HG03457 (cell line): ENCODE results near the gene MACO1.

Experiments
- ATAC-seq: cut with Tn5 transposase; IDR thresholded peaks from one replicate; pipeline ENCODE4 v1.9.1; 2021; ENCODE audit warnings: moderate number of reproducible peaks; ENCODE audit not compliant: unreplicated experiment

The MACO1 gene

DNA sequence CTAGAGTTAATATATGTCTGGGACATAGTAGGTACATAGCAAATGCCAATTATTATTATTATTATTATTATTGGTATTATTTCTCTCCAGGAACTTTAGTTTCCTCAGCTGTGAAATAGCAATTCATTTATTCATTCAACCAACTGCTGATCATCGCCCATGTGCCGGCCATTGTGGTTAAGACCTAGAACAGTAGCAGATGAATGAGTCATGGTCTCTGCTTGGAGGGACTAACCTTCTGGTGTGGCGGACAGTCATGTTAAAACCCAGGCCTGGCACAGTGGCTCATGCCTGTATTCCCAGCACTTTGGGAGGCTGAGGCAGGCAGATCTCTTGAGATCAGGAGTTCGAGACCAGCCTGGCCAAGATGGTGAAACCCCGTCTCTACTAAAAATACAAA is 88.9 kb downstream of the MACO1 start:
- ATAC-seq: no peak

DNA sequence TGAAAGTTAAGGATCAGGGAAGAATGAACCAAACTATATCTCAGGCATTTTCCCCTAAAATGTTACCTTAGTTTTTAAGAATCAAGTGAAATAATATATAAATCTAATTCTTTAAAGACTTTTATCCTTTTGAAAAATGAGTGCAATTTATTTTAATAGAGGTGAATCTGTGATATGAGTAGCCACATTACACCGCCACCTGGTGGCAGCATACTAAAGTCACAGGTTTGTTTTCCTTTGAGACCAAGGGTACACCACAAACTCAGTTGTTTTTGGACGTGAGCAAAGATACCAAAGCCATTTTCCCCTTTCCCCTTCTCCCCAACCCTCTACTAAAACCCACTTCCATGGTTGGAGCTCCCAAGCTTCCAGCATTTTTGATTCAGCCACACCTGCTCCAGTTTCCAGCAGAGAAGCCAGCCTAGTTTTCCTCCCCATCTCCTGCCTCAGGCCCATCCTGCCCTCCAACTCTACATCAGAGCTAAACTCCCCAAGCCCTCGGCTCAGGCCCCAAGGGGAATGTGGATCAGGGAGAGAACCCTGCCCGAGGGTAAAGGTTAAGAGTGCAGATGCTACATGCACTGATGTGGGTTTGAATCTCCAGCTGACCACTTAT is 89.9 kb downstream of the MACO1 start:
- no peak for ATAC-seq

DNA sequence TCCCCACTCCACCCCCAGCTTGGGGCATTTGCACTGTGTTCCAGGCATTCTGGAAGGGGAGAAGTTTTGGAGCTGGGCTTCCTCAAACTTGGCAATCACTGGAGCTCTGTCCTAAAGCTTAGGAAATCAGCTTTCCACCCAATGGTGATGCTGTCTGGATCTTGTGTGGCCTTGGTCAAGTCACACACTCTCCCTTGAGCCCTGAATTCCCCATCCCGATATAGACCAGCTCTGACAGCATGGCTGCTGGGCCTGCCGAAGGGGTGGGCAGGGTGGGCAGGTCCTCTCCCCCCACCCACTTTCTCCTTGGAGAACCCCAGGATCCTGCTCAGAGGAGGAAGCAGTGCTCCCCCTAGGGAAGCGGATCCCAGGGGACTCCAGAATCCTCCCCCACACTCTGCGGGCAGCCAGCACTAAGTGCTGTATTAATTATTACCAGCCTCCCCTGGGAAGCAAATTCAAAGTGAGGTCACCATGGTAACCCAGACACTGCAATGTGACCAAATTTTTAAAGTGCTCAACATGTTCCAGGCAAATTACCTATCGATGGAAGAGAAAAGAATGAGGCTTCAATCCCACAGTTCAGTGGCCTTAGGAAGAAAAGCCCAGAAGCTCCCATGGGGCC is 91.4 kb downstream of the MACO1 start:
- ATAC-seq: no peak

DNA sequence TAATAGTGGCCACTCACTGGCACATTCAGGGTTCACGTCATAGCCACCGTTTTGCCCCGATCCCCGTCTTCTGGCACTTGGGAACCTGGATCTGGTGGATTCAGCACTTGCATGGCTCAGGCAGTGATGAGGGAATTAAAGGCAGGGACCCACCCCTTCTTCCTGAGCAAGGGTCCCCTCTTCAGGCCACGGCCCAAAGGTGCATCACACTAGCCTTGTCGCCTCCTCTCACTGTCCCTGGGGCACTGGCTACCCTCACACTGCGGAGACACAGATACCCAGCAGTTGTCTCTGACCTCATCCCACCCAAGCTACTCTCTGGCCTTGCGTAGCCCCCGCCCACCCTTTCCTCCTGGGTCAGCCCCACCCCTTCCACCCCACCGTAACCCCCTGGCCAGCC is 92.8 kb downstream of the MACO1 start:
- no peak for ATAC-seq

DNA sequence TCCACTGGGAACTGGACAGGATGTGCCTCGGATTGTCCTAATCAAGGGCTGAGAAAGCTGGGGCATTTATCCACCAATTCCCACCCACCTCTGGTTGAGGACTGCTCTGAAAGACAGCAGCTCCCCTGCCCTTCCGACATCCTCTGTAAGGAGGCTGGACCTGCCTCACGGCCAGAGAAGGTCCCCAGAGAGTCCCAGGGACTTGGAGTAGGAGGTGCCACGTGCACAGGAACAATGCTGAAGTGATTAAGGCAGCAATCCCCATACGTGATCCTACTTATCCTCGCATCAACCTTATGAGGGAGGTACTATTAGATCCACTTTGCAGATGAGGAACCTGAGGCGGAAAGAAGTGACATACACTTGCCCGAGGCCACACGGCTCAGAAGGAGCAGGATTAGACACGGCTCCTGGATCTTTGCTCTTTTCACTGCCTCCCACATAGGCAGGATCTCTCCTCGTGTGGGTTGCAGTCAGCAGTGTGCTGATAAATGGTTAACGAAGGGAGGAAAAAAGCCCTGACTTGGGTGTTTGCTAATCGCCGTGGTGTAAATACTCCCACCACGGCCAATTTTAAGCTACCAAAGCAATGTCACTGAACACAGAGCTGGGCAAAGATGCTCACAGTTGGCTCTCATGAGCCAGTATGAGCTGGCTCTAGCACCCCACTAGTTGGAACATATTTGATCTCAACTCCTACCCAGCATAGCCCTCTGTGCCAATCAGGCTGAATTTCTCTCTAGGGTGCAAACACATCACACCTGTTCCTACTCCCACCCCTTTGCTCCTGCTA is 94.1 kb downstream of the MACO1 start:
- no peak for ATAC-seq

DNA sequence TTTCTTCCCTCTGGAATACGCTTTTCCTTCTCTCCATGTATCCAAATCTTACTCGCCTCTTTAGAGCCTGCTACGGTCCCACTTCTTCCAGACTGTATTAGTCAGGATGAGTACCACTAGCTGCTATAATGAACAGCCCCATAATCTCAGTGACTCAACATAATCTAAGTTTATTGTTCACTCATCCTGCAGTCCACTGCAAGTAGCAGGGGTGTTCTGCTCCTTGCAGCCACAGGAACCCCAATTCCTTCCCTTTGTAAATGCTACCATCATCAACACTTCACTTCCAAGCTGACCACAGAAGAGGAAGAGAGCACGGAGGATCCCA is 94.6 kb downstream of the MACO1 start:
- ATAC-seq: no peak

DNA sequence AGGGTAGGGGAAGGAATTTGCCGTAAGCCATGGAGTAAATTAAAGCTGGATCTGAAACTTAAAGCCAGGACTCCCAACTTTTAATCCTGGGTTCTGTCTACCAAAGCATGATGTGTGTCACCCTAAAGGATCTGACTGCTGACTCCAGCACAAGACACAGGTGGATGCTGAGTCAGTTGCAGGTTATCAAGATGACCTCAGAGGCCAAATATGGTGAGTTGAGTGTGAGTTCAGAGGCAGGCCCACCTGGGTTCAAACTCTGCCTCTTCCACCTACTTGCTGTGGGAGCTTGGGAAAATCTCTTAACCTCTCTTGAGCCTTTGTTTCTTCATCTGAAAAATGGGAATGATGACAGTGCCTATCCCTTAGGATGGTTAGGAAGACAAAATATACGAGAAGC is 96.1 kb downstream of the MACO1 start:
- ATAC-seq: no peak

DNA sequence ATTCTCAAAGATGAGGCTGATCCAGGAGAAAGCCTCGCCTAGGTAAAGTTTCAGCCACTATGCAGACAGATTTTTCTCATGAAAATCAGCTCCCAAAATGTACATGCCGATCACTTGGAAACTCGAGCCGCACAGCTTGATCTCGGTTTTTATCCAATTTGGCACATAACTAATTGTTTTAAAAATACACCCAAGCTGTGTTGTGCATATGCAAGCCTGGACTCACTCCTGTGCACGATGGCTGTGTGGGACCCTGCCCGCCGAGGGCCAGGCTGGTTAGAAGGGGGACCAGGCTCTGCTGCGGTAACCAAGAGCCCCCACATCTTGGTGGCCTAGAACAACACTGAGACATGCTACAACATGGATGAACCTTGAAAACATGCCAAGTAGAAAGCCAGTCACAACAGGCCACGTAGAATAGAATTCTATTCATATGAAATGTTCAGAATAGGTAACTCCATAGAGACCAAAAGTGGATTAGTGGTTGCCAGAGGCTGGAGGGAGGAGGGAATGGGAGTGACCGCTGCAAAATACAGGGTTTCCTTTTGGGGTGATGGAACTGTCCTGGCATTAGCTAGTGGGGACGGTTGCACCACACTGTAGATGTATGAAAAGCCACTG is 96.6 kb downstream of the MACO1 start:
- no peak for ATAC-seq

DNA sequence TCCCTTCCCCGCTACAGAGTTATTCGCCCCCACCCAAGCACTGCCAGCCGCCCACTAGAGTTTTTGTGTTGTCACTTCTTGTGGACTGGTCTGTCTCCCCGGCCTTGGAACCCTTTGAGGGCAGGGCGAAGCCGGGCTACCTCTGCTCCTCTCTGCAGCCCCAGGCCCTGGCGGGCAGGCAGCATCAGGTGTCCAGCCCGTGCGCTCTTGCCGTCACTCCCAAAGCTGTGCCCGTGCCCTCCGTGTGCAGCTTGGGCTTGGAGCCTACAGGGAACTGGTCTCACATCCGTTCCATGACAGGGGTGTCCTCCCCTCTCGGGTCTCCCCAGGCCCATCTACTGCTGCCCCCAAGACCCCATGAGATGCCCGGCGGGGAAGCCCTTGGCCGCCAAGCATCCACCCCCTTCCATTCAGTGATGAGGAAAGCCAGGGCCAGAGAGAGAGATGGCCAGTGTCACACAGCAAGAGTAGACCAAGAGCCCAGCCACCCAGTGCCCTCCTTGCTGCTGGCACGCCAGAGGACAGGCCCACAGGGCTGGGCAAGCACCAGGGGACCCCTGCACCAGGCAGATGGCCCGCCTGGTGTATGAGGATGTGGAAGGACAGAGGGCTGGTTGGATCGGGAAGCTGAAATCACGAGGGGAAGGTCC is 97.4 kb downstream of the MACO1 start:
- no peak for ATAC-seq

DNA sequence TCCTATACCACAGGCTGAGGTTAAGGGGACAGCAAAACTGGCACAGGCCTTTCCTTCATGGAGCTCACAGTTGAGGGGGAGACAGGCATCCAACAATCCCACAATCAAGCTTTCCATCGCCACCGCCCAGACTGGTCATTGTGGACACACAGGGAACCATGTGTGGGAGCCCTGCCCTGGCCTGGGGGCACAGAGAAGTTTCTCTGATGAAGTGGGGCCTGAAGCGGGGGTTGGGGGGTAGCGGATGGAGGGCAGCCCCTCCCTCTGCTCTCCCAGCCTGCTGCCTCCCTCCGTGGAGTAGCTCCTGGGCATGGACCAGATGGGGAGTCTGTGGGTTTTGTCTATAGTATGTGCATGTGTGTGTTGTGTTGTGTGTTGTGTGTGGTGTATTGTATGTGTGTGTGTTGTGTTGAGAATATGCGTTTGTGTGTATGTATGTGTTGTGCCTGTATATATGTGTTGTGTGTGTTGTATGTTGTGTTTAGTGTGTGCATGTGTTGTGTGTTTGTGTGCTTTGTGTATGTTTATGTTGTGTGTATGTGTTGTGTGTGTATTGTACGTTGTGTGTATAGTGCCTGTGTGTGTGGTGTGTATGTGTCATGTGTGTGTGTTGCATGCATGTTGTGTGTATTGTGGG is 98.3 kb downstream of the MACO1 start:
- ATAC-seq: no peak

DNA sequence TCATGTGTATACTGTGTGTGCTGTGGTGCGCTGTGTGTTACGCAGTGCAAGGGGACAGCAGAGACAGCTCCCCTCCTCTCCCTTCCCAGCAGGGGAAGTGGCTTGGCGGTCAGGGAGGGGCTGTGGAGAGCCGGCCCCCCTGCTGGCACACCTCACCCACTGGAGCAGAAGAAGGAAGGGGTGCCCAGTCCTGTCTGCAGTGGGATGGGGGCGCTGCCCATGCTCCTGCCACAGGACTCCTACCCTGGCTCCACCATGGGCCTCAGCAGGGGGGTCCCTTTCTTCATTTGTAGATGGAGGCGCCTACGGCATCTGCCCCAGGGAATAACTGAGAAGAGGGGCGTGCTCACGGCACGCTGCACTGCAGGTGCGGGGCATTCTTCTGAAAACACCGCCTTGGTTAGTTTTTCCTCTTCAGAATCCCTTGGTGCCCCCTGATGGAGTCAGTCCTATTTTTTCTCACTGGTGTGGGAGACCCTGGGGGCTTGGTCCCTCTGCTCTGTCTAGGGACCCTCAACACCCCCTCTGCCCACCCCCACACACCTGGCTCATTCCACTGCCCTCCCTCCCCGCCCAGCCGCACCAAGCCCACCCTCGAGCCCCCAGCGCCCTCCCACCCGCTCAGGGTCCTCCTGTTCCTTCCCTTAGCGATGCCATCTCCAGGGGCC is 99.0 kb downstream of the MACO1 start:
- ATAC-seq: no peak

DNA sequence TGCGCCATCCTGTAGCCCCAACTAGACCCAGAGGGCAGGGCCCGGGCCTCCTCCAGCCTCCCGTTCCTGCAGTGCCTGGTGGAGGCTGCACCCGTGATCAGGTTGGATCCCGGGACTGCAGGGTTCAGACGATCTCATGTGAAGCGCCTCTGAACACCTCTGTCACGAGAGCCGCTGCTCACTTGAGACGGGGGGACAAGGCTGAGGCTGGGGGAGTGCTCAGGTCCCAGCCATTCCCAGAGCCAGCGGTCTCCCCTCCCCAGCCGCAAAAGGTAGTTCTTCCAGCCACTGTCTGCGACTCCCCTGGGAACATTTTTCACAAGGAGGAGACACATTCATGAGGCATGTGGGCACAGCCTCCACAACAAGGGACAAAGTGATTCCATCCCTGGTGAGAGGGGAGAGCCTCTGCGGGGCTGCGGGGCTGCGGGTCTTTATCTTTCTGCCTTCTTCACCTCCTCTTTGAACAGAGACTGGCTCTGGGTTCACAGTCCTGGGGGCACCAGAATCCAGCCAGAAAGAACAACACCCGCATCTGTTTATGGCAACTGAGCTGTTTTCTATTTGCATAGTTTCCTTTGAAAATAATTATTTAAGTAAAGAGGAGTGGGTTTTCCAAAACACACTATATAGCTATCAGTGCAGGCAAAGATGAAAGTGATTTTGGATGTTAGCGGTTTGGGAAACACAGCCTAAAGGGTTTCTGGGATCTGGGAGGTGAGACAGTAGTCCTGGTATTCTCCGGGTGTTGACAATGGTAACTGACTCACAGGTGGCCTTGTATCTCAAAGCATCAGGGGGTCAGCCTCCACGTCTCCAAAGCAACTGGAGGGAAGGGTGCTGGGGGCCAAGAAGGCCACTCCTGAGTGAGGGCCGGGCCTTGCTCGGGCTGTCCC is 99.7 kb downstream of the MACO1 start:
- ATAC-seq: no peak

DNA sequence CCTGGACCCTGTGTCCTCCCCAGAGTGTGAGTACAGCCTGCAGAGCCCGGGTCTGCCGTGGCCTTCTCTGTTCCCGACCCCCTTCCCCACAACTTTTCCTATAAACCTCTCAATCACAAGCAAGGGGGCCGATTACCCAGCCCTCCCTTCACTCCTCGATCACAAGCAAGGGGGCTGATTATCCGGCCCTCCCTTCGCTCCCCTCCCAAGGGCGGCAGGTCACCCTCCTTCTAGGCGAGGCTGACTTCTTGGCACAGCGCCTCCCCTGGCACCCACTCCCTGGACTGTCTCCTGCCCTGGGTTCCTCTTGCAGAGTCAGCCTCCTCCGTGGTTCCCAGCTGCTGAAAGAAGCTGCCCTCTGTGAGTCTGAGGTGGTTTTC is 100.4 kb downstream of the MACO1 start:
- ATAC-seq: no peak

DNA sequence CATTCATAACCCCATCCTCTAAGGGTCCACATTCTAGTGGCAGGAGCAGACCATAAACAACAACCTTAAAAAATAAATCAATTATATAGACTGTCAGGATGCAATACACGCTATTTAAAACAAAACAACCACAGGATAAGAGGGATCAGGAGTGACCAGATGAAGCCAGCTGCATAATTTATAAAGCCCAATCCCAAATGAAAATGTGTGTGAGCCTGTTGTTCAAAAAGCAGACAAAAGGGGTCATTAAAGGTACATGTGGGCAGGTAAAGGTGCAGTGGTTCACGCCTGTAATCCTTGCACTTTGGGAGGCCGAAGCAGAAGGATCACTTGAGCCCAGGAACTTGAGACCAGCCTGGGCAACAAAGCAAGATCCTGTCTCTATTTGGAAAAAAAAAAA is 102.3 kb downstream of the MACO1 start:
- no peak for ATAC-seq

DNA sequence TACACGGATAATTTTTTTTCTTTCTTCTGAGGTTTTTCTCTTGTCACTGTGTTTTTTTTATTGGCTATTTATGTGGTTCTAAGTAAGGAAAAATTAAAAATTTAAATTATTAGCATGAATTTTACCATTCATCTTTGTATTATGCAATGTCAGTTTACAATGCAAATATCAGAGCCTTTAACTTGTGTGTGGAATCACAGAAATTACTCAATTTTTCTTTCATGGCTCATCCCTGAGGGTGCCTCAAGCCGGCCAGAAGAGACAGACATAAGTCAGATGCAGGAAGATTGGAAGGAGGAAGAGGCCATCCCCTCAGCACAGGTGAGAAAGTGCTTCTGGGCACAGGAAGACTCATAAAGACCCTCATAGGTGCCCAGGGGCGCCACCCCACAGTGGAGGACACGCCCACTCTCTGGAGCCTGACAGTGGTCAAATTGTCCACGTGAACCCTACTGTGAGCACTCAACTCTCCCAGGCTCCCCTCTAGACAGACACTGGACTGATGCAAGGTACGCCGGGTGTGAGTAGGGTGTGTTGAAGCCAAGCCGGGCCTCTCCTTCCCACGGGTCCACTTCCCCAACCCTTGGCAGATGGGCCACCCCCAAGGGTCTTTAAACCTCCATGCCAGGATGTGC is 103.2 kb downstream of the MACO1 start:
- ATAC-seq: no peak

DNA sequence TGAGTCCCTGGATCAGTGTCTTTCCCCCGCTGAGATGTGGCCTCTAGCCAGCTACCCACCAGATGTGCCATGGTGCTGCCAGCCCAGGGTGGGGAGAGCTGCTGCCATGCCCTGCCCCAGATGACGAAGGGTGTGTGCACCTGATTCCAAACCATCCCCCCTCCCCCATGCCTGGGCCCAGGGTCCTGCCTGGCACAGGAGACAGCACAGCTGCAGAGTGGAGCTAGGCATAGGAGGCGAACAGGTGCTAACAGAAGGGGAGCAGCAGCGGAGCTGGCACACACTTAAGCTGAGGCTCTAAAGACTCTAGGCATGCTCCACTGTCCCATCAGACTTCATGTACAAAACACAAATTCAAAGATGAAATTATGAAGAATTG is 103.7 kb downstream of the MACO1 start:
- no peak for ATAC-seq

DNA sequence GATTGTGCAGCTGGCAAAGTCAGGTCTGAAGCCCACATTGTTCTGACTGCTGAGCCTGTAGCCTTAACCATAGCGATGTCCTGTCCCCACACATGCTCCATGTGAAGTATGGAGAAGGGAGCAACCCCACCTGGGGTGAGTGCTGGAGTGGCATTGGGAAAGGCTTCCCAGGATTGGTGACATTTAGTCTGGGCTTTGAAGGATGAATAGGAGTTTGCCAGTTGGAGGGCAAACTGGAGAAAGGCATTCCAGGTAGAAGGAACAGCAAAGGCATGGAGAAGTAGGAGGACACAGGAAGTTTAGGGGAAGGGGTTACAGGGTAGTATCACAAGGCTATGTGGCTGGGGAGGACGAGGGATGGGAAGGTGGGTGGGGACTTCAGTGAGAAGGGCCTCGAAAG is 105.4 kb downstream of the MACO1 start:
- no peak for ATAC-seq

DNA sequence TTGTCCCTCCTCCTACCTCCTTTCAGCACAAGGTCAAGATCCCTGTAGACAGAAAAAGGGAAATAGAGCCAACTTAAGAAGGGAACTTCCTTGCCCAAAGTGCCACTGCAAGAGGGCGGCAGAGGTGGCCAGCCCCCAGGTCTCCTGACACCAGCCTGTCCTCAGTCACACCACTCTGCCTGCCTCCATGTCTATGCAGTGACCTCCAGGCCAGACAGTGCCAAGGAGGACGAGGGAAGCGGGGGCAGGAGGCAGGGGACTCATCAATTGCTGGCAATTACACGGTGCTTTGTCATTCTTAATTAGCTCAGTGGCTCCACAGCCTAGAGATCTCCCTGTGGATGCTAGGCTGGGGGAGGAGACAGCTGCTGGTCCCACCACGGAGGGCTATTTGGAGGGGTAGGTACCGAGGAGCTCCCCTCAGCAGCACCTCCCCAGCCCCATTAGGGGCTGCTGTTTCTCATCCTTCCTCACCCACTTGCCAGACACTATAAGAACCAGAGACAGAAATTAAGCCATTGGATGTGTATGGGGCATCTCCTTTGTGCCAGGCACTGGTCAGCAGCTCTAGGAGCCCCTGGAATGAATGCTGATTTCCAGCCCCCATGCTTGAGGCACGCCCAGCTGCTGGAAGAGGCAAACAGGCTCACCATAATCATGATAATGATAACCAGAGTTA is 106.6 kb downstream of the MACO1 start:
- no peak for ATAC-seq
